ENCODE measurements around the gene SLC19A2. TPM values are rescaled to one million over a fixed set of nuclear protein-coding genes. Genes with fewer than 3 reads are reported as not detected.

Gene SLC19A2
- total and polyA plus RNA-seq, 2 donors: 23.6 to 24.2 TPM

- Histone ChIP-seq H3K27ac (ENCODE audit: low read depth) (no peak overlapping the region), H3K36me3 (ENCODE audit: insufficient read depth) (no peaks in the 10 kb centered on the region), H3K4me3 (ENCODE audit: low read depth, low read length) (no peak overlapping the region), H3K4me1 (ENCODE audit: insufficient read depth) (no peaks in the 10 kb centered on the region)
- no peak for DNase-seq (ENCODE audit: extremely low spot score)
- 66% methylated on average over 3 of the region's 3 CpGs for WGBS
Observed at GRCh38 chr1:169475806-169476387, 9.8 kb downstream of the SLC19A2 start.

DNA sequence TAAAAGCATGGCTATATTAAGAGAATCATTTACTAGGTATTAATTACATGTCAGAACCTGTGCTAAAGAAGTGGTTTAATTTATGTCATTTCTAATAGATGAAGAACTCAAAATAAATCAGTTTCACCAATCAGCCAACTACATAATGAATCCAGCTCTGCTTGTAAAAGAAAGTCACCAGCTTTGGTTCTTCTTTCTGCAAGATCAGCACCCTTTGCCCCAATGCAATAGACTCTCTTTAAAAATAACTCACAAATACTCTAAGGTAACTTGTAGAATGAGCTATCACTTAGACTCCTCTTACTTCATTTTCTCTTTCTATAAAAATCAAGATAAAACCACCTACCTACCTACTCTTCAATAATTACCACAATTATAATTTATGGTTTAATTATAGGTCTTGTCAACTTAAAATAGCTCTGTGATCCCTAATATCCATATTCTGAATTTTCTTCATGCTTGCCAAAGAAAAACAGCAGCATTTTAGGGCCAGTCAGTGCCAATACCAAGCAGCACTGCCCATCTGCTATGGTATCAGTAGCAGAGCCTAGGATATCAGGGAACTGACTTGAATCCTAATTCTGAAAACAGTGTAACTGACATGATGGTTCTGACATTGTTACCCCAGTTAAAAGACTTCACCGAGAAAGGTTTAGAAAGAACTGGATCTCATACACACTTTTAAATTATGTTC is 11.3 kb downstream of the SLC19A2 start:
- Histone ChIP-seq H3K4me3 (ENCODE audit: low read depth, low read length) (no peak overlapping the region), H3K27ac (ENCODE audit: low read depth) (no peak overlapping the region), H3K36me3 (ENCODE audit: insufficient read depth) (no peaks in the 10 kb centered on the region), H3K4me1 (ENCODE audit: insufficient read depth) (no peaks in the 10 kb centered on the region)
- WGBS: 73% methylated on average over 1 of the region's 1 CpG
- DNase-seq (ENCODE audit: extremely low spot score): no peak

- DNase-seq (ENCODE audit: extremely low spot score): no peak
- Histone ChIP-seq H3K4me3 (ENCODE audit: low read depth, low read length) (no peak overlapping the region), H3K36me3 (ENCODE audit: insufficient read depth) (no peaks in the 10 kb centered on the region), H3K27ac (ENCODE audit: low read depth) (no peak overlapping the region), H3K4me1 (ENCODE audit: insufficient read depth) (no peaks in the 10 kb centered on the region)
- 85% methylated on average over 5 of the region's 5 CpGs for WGBS
Observed at GRCh38 chr1:169473347-169473746, 12.4 kb downstream of the SLC19A2 start.

DNA sequence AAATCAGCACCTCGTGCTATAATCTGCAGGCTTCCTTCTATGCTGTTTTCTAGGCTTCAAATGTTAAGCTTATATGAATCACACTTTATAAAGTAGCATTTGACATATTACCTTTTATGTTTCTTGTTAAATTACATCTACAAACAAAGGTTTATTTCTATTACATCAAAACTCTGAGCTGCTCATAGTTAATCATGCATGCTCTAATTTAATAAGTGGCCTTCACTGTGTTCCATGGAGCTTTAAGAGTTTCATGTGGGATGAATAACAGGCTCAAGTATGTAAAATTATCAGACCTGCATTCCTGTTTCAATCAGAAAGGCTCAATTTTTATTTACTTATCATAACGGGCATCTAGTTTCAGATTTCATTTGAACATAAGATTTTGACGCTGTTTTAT is 13.0 kb downstream of the SLC19A2 start:
- no peak overlapping the region for H3K27ac ChIP-seq (ENCODE audit: low read depth)
- H3K4me1 ChIP-seq (ENCODE audit: insufficient read depth): no peaks in the 10 kb centered on the region
- no peak overlapping the region for H3K4me3 ChIP-seq (ENCODE audit: low read depth, low read length)
- no peak for DNase-seq (ENCODE audit: extremely low spot score)
- H3K36me3 ChIP-seq (ENCODE audit: insufficient read depth): no peaks in the 10 kb centered on the region
- 89% methylated on average over 3 of the region's 3 CpGs for WGBS

DNA sequence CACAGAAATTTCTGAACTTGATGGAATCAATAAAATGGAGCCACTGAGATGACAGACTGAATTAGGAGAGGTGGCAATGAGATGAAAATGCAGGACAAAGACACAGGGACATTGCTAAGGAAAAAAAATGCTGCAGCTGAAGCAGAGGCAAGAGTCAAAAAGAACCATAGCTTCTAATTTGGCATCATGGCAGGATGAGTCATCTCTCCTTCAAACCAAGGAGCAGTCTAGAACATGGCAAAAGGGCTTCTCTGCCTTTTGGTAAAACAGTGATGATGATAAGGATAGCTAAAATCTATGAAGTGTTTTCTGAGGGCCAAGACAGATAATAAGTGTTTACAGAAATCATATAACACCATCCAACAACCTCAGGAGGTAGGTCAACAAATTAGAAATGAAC is 16.8 kb downstream of the SLC19A2 start:
- Histone ChIP-seq H3K4me3 (ENCODE audit: low read depth, low read length) (no peak overlapping the region), H3K4me1 (ENCODE audit: insufficient read depth) (no peaks in the 10 kb centered on the region), H3K36me3 (ENCODE audit: insufficient read depth) (no peaks in the 10 kb centered on the region), H3K27ac (ENCODE audit: low read depth) (no peak overlapping the region)
- DNase-seq (ENCODE audit: extremely low spot score): no peak

- 73% methylated on average over 8 of the region's 8 CpGs for WGBS
- DNase-seq (ENCODE audit: extremely low spot score): no peak
- no peak overlapping the region for H3K4me3 ChIP-seq (ENCODE audit: low read depth, low read length)
- no peaks in the 10 kb centered on the region for H3K36me3 ChIP-seq (ENCODE audit: insufficient read depth)
- no peak overlapping the region for H3K27ac ChIP-seq (ENCODE audit: low read depth)
- no peaks in the 10 kb centered on the region for H3K4me1 ChIP-seq (ENCODE audit: insufficient read depth)
Observed at GRCh38 chr1:169466259-169467230, 19.2 kb downstream of the SLC19A2 start.

GRCh38 chr1:169465281-169465680 is 20.5 kb downstream of the SLC19A2 start:
- Histone ChIP-seq H3K27ac (ENCODE audit: low read depth) (no peak overlapping the region), H3K4me3 (ENCODE audit: low read depth, low read length) (no peak overlapping the region), H3K36me3 (ENCODE audit: insufficient read depth) (no peaks in the 10 kb centered on the region), H3K4me1 (ENCODE audit: insufficient read depth) (no peaks in the 10 kb centered on the region)
- DNase-seq (ENCODE audit: extremely low spot score): no peak

DNA sequence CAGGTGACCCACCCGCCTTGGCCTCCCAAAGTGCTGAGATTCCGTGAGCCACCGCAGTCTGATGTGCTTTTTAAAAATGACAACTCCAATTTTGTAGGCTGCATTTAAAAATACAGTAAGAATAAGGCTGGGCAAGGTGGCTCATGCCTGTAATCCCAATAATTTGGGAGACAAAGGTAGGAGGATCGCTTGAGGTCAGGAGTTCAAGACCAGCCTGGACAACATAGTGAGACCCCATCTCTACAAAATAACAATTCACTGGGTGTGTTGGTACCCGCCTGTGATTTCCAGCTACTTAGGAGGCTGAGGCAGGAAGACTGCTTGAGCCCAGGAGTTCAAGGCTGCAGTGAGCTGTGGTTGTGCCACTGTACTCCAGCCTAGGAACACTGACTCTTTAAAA is 23.4 kb downstream of the SLC19A2 start:
- no peak for DNase-seq (ENCODE audit: extremely low spot score)
- H3K36me3 ChIP-seq (ENCODE audit: insufficient read depth): no peaks in the 10 kb centered on the region
- 97% methylated on average over 5 of the region's 5 CpGs for WGBS
- no peak overlapping the region for H3K4me3 ChIP-seq (ENCODE audit: low read depth, low read length)
- no peak overlapping the region for H3K27ac ChIP-seq (ENCODE audit: low read depth)
- no peaks in the 10 kb centered on the region for H3K4me1 ChIP-seq (ENCODE audit: insufficient read depth)

GRCh38 chr1:169461390-169462000 is 24.2 kb downstream of the SLC19A2 start:
- H3K4me3 ChIP-seq (ENCODE audit: low read depth, low read length): no peak overlapping the region
- 83% methylated on average over 4 of the region's 4 CpGs for WGBS

GRCh38 chr1:169460191-169460833 is 25.4 kb downstream of the SLC19A2 start:
- no peak overlapping the region for H3K27ac ChIP-seq (ENCODE audit: low read depth)
- no peaks in the 10 kb centered on the region for H3K4me1 ChIP-seq (ENCODE audit: insufficient read depth)
- peak overlapping the region; percentile 18 for H3K4me3 ChIP-seq (ENCODE audit: low read depth, low read length)
- no peaks in the 10 kb centered on the region for H3K36me3 ChIP-seq (ENCODE audit: insufficient read depth)
- no peak for DNase-seq (ENCODE audit: extremely low spot score)
- 8% methylated on average over 35 of the region's 35 CpGs for WGBS

More at GRCh38 chr1:169461390-169462000, 24.2 kb downstream of the SLC19A2 start:
- Histone ChIP-seq H3K36me3 (ENCODE audit: insufficient read depth) (no peaks in the 10 kb centered on the region), H3K4me1 (ENCODE audit: insufficient read depth) (no peaks in the 10 kb centered on the region), H3K27ac (ENCODE audit: low read depth) (no peak overlapping the region)
- no peak for DNase-seq (ENCODE audit: extremely low spot score)

GRCh38 chr1:169457443-169457842 is 28.3 kb downstream of the SLC19A2 start:
- H3K27ac ChIP-seq (ENCODE audit: low read depth): no peak overlapping the region
- WGBS: 98% methylated on average over 1 of the region's 1 CpG
- H3K4me1 ChIP-seq (ENCODE audit: insufficient read depth): no peaks in the 10 kb centered on the region
- no peaks in the 10 kb centered on the region for H3K36me3 ChIP-seq (ENCODE audit: insufficient read depth)
- DNase-seq (ENCODE audit: extremely low spot score): no peak
- no peak overlapping the region for H3K4me3 ChIP-seq (ENCODE audit: low read depth, low read length)

DNA sequence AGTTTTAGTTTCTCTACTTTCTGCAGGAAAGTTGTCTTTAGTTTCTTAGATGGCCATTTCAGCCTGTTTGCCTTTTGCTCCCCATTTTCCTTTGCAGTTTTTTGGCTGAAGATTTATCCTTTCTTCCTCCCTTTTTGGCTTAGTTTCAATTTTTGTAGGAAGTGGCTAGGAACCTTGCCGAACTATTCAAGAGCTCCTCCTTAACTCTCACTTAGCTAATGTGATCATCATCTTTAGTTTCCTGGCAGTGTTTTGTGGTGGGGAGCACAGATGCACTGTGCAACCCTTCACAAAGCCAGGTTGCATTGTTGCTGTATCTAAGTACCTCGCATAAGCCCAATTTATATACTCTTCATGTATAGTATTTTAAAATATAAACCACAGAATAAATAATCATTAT is 29.7 kb downstream of the SLC19A2 start:
- H3K4me3 ChIP-seq (ENCODE audit: low read depth, low read length): no peak overlapping the region
- H3K36me3 ChIP-seq (ENCODE audit: insufficient read depth): no peaks in the 10 kb centered on the region
- WGBS: 71% methylated on average over 2 of the region's 2 CpGs
- H3K27ac ChIP-seq (ENCODE audit: low read depth): no peak overlapping the region
- H3K4me1 ChIP-seq (ENCODE audit: insufficient read depth): no peaks in the 10 kb centered on the region
- no peak for DNase-seq (ENCODE audit: extremely low spot score)

- no peak for DNase-seq (ENCODE audit: extremely low spot score)
- Histone ChIP-seq H3K27ac (ENCODE audit: low read depth) (no peak overlapping the region), H3K4me1 (ENCODE audit: insufficient read depth) (no peaks in the 10 kb centered on the region), H3K36me3 (ENCODE audit: insufficient read depth) (no peaks in the 10 kb centered on the region), H3K4me3 (ENCODE audit: low read depth, low read length) (no peak overlapping the region)
- WGBS: 91% methylated on average over 2 of the region's 2 CpGs
Observed at GRCh38 chr1:169452921-169453320, 32.8 kb downstream of the SLC19A2 start.

All from urinary bladder (tissue), 4 donors.